ENCODE results near the gene IGSF5. TPM values are rescaled to one million over a fixed set of nuclear protein-coding genes. Genes with fewer than 3 reads are reported as not detected.
"Not testable (repeated sequence)": the region's sequence is repeated elsewhere in the genome, so short reads cannot be mapped to it uniquely, and the experiment has no call there.

The IGSF5 gene
- total RNA-seq, 1 experiment from 2014 or later: not detected

DNA sequence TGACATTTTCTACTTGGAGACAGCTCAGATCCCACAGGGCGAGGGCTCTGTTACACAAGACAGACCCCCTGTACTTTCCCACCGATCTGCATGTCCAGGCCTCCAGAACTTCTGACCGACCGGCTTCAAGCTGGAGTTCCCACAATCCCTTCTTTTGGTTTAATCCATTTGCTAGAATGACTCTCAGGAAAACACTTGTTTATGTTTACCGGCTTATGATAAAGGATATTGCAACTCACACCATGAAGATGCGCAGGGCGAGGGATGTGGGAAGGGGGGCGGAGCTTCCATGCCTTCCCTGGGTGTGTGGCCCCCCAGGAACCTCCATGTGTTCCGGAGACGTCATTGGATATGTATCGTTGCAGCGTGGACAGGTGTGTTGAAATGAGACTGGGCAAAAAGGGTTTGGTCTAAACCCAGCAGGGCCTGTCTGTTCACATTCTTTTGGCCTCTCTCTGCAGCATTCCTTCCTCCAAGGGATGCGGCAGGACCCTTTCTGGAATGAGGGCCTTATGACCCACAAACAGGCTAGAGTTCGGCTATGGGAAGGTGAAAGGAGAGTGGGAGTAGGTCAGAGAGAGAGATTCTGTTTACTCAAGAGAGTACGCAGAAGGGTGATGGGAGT lies 7.5 kb upstream of the IGSF5 start:
- H3K4me2 ChIP-seq (ENCODE audit: low read length): peak overlapping the region; percentile 38
- no peaks in the 10 kb centered on the region for H3K36me3 ChIP-seq (ENCODE audit: low read depth, low read length)
- H3K9ac ChIP-seq (ENCODE audit: low read length): no peak overlapping the region
- H3F3A ChIP-seq (ENCODE audit: low read length, unreplicated experiment): no peaks in the 10 kb centered on the region
- H3K27me3 ChIP-seq (ENCODE audit: low read length): no peaks in the 10 kb centered on the region
- ATAC-seq: no peak
- H4K20me1 ChIP-seq (ENCODE audit: low read length): no peaks in the 10 kb centered on the region
- CTCF ChIA-PET: no interaction called here
- H3K4me3 ChIP-seq (ENCODE audit: low read length): no peak overlapping the region
- no peaks in the 10 kb centered on the region for H3K79me2 ChIP-seq (ENCODE audit: low read length)
- peak; percentile 73 for DNase-seq
- TF ChIP-seq, protein P1, sequence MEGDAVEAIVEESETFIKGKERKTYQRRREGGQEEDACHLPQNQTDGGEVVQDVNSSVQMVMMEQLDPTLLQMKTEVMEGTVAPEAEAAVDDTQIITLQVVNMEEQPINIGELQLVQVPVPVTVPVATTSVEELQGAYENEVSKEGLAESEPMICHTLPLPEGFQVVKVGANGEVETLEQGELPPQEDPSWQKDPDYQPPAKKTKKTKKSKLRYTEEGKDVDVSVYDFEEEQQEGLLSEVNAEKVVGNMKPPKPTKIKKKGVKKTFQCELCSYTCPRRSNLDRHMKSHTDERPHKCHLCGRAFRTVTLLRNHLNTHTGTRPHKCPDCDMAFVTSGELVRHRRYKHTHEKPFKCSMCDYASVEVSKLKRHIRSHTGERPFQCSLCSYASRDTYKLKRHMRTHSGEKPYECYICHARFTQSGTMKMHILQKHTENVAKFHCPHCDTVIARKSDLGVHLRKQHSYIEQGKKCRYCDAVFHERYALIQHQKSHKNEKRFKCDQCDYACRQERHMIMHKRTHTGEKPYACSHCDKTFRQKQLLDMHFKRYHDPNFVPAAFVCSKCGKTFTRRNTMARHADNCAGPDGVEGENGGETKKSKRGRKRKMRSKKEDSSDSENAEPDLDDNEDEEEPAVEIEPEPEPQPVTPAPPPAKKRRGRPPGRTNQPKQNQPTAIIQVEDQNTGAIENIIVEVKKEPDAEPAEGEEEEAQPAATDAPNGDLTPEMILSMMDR (conservative IDR thresholded peaks at IDR 0.05; ENCODE audit: low read depth, low read length): no peak
- TF ChIP-seq EZH2phosphoT487 (IDR thresholded peaks at IDR 0.05; ENCODE audit: borderline replicate concordance, low read length) (no peak), EZH2 (IDR thresholded peaks at IDR 0.05; ENCODE audit: low read length, unreplicated experiment) (no peak)
- H3K27ac ChIP-seq (ENCODE audit: low read length): no peak overlapping the region
- no peaks in the 10 kb centered on the region for H3K9me2 ChIP-seq (replicated peaks; ENCODE audit: low read length)
- H3K4me1 ChIP-seq (ENCODE audit: insufficient read depth, low read length): peaks cover 20% of the 10 kb centered on the region
- BruUV-seq (replicated peaks): no TSS peak
- H2AFZ ChIP-seq (ENCODE audit: low read length): no peak overlapping the region; the same call in 1 of the 2 replicates
- intact Hi-C loops (cut with micrococcal nuclease): no loop called here
- POLR2A ChIA-PET (ENCODE audit: unreplicated experiment): no interaction called here
- no peaks in the 10 kb centered on the region for H3K9me3 ChIP-seq (ENCODE audit: low read length)

DNA sequence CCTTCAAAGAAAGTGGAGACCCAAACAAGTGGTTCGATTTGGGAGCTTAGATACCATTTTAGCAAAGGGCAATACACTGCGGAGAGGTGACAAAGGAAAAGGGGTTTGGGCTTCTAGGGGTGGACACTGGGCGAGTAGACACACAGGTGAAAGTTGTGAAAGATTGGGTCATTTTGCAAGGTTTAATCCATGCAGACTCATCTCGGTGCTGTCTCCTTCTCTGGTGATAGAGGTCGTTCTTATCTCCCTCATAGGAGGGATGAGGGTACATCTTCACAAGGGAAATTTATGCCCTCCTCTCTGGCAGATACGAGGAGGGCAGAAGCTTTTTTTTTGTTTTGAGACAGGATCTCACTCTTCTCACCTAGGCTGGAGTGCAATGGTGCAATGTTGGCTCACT lies 6.4 kb upstream of the IGSF5 start:
- H3K4me3 ChIP-seq (ENCODE audit: low read length): no peak overlapping the region
- H2AFZ ChIP-seq (ENCODE audit: low read length): no peak overlapping the region
- no peaks in the 10 kb centered on the region for H3K36me3 ChIP-seq (ENCODE audit: low read depth, low read length)
- BruUV-seq (replicated peaks): no TSS peak
- no peaks in the 10 kb centered on the region for H3K79me2 ChIP-seq (ENCODE audit: low read length)
- H3K9ac ChIP-seq (ENCODE audit: low read length): no peak overlapping the region
- intact Hi-C loops (cut with micrococcal nuclease): no loop called here
- DNase-seq: no peak
- H3F3A ChIP-seq (ENCODE audit: low read length, unreplicated experiment): no peaks in the 10 kb centered on the region
- POLR2A ChIA-PET (ENCODE audit: unreplicated experiment): no interaction called here
- H3K27me3 ChIP-seq (ENCODE audit: low read length): no peaks in the 10 kb centered on the region
- no peak overlapping the region for H3K27ac ChIP-seq (ENCODE audit: low read length)
- no peaks in the 10 kb centered on the region for H3K9me2 ChIP-seq (replicated peaks; ENCODE audit: low read length)
- no peaks in the 10 kb centered on the region for H4K20me1 ChIP-seq (ENCODE audit: low read length)
- peaks cover 27% of the 10 kb centered on the region for H3K4me1 ChIP-seq (ENCODE audit: insufficient read depth, low read length)
- TF ChIP-seq EZH2 (IDR thresholded peaks at IDR 0.05; ENCODE audit: low read length, unreplicated experiment) (no peak), EZH2phosphoT487 (IDR thresholded peaks at IDR 0.05; ENCODE audit: borderline replicate concordance, low read length) (no peak)
- TF ChIP-seq, protein P1 (conservative IDR thresholded peaks at IDR 0.05; ENCODE audit: low read depth, low read length): no peak
- H3K9me3 ChIP-seq (ENCODE audit: low read length): no peaks in the 10 kb centered on the region
- no peak overlapping the region for H3K4me2 ChIP-seq (ENCODE audit: low read length)
- CTCF ChIA-PET: no interaction called here
- no peak for ATAC-seq

DNA sequence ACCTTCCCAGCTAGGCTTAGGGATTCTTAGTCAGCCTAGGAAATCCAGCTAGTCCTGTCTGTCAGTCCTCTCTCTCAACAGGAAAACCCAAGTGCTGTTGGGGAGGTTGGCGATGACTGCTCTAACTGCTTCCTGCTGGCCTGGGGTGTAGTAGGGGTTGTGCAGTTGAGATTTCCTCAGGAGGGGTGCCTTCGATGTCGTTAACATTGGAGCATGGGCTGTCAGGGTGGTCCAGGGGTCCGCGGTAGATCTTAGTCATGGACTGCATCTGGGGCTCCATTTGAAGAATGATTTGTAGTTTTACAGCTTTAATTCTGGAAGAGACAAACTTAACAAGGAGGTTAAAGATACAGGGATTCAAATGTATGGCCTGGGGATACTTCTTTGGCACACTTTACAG lies 5.5 kb upstream of the IGSF5 start:
- ATAC-seq; H3K4me3 ChIP-seq (ENCODE audit: low read length); H4K20me1 ChIP-seq (ENCODE audit: low read length); H3F3A ChIP-seq (ENCODE audit: low read length, unreplicated experiment); H3K9ac ChIP-seq (ENCODE audit: low read length); H3K36me3 ChIP-seq (ENCODE audit: low read depth, low read length); H3K9me2 ChIP-seq (replicated peaks; ENCODE audit: low read length); H3K27ac ChIP-seq (ENCODE audit: low read length); H2AFZ ChIP-seq (ENCODE audit: low read length); H3K9me3 ChIP-seq (ENCODE audit: low read length); H3K4me2 ChIP-seq (ENCODE audit: low read length); intact Hi-C loops (cut with micrococcal nuclease); POLR2A ChIA-PET (ENCODE audit: unreplicated experiment); H3K79me2 ChIP-seq (ENCODE audit: low read length); BruUV-seq (replicated peaks); H3K27me3 ChIP-seq (ENCODE audit: low read length); DNase-seq: not testable (repeated sequence)
- H3K4me1 ChIP-seq (ENCODE audit: insufficient read depth, low read length): peaks cover 27% of the 10 kb centered on the region
- CTCF ChIA-PET: interaction anchor here (0.6 kb wide), 1 partner anchor 221 kb away, joined by 6 read pairs; no protein-coding TSS in a partner anchor

DNA sequence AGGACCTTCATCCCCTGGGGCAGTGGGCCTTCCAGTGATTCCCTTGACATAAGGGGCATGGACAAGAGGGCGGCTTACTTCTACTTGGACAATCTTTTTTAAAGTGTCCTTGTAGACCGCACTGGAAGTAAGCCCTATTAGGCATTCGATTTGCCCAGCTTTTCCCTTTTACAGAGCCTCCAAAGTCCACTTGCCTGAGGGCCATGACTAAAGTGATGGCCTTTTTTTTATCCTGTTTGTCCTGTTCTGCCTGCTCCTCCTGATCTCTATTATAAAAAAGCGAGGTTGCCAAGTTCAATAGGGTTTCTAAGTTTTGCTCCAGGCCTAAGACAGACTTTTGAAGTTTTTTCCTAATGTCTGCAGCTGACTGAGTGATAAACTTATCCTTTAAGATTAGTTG lies 2.4 kb upstream of the IGSF5 start:
- not testable (repeated sequence) for BruUV-seq (replicated peaks)

DNA sequence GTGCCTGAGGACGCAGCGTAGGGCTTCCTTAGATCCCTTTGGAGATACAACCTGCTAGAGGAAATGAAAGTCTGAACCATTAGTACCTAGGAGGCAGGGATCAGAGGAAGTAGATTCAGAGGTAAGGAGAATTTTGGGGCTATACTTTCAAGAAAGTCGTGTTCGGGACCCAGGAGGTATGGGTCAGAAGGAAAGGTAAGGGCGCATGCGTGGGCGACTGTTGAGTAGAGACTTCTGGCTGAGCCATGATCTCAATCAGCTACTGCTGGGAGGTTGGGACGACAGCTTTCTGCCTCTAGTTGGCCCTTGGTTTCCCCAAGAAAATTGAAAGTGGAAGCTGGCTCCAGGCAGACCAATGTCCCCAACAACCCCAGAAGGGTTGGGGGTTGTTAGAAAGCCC lies 349 bp downstream of the IGSF5 start:
- POLR2A ChIA-PET (ENCODE audit: unreplicated experiment); intact Hi-C loops (cut with micrococcal nuclease); H3K9me2 ChIP-seq (replicated peaks; ENCODE audit: low read length); H3F3A ChIP-seq (ENCODE audit: low read length, unreplicated experiment); H3K79me2 ChIP-seq (ENCODE audit: low read length); DNase-seq; H2AFZ ChIP-seq (ENCODE audit: low read length); H4K20me1 ChIP-seq (ENCODE audit: low read length); CTCF ChIA-PET; H3K36me3 ChIP-seq (ENCODE audit: low read depth, low read length); H3K4me2 ChIP-seq (ENCODE audit: low read length); H3K9ac ChIP-seq (ENCODE audit: low read length); H3K27ac ChIP-seq (ENCODE audit: low read length); H3K4me3 ChIP-seq (ENCODE audit: low read length); BruUV-seq (replicated peaks); H3K9me3 ChIP-seq (ENCODE audit: low read length); ATAC-seq: not testable (repeated sequence)
- Histone ChIP-seq H3K4me1 (ENCODE audit: insufficient read depth, low read length) (peaks cover 15% of the 10 kb centered on the region), H3K27me3 (ENCODE audit: low read length) (peaks cover 17% of the 10 kb centered on the region)

More for the DNA sequence above, 2.4 kb upstream of the IGSF5 start:
- H3F3A ChIP-seq (ENCODE audit: low read length, unreplicated experiment); CTCF ChIA-PET; H3K4me3 ChIP-seq (ENCODE audit: low read length); H3K9ac ChIP-seq (ENCODE audit: low read length); H3K27me3 ChIP-seq (ENCODE audit: low read length); H3K79me2 ChIP-seq (ENCODE audit: low read length); H3K9me2 ChIP-seq (replicated peaks; ENCODE audit: low read length); ATAC-seq; intact Hi-C loops (cut with micrococcal nuclease); H4K20me1 ChIP-seq (ENCODE audit: low read length); H3K36me3 ChIP-seq (ENCODE audit: low read depth, low read length); POLR2A ChIA-PET (ENCODE audit: unreplicated experiment); H3K9me3 ChIP-seq (ENCODE audit: low read length); H2AFZ ChIP-seq (ENCODE audit: low read length): not testable (repeated sequence)
- H3K4me2 ChIP-seq (ENCODE audit: low read length): peak overlapping the region; percentile 35; the same call in 1 of the 2 replicates
- DNase-seq: peak; percentile 91
- H3K27ac ChIP-seq (ENCODE audit: low read length): peak overlapping the region; percentile 46
- peaks cover 21% of the 10 kb centered on the region for H3K4me1 ChIP-seq (ENCODE audit: insufficient read depth, low read length)
